ENCODE measurements around the gene CADPS. TPM values are rescaled to one million over a fixed set of nuclear protein-coding genes. Genes with fewer than 3 reads are reported as not detected.

Gene CADPS
- polyA plus RNA-seq, 1 donor from 2014 or later, result 118 TPM

DNA sequence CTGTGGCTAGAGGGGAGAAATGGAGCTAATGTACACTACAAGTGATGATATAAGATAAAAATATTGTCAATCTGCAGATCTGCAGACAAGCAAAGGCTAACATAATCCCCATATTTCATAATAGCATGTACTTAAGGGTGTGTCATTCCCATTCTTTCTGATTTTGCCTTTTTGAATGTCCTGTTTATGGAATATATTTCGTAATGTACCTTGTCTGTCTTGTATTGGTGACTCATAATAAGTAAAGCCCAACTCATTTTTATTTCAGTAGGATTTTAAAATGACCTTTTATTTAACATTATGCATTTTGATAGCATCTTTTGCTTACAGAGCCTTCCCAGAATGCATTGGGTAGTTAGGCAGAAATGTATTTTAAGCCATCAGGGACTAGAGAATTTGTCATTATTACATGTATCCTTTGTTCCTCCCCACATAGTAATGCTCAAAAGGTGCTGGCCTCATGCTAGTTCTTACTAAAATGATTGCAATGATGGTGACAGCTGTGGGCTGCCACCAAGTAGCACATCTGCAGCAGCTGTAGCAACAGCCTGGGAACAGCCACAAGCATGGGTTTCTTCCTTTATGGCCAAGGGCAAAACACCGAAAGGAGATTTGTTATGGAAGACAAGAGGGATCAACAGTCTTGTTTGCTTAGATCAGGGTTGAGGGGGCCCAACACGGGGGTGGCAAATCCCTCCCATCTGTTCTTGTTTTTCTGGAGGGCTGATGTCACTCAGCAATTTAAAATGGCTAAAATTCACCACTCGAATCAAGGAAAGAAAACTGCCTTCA is 188.5 kb downstream of the CADPS start:
- no peaks in the 10 kb centered on the region for H3K9me3 ChIP-seq (ENCODE audit: low read length)
- no peaks in the 10 kb centered on the region for H3K36me3 ChIP-seq (ENCODE audit: insufficient read depth, low read length)
- no peak overlapping the region for H3K9ac ChIP-seq (ENCODE audit: low read length)

GRCh38 chr3:62682826-62683225 is 192.4 kb downstream of the CADPS start:
- H3K36me3 ChIP-seq (ENCODE audit: insufficient read depth, low read length), result no peaks in the 10 kb centered on the region
- no peaks in the 10 kb centered on the region for H4K20me1 ChIP-seq (ENCODE audit: insufficient read depth)
- H3K27ac ChIP-seq (ENCODE audit: low read length), result no peak overlapping the region
- no peak for TF ChIP-seq MXI1 (conservative IDR thresholded peaks at IDR 0.05; ENCODE audit: poor library complexity, severe bottlenecking)
- no peak for TF ChIP-seq REST (IDR thresholded peaks at IDR 0.05; ENCODE audit: borderline replicate concordance)
- TF ChIP-seq TAF1 (IDR thresholded peaks at IDR 0.05; ENCODE audit: low read depth), result no peak
- no peak for TF ChIP-seq EP300 (conservative IDR thresholded peaks at IDR 0.05; ENCODE audit: poor library complexity, severe bottlenecking)
- TF ChIP-seq, protein P1, sequence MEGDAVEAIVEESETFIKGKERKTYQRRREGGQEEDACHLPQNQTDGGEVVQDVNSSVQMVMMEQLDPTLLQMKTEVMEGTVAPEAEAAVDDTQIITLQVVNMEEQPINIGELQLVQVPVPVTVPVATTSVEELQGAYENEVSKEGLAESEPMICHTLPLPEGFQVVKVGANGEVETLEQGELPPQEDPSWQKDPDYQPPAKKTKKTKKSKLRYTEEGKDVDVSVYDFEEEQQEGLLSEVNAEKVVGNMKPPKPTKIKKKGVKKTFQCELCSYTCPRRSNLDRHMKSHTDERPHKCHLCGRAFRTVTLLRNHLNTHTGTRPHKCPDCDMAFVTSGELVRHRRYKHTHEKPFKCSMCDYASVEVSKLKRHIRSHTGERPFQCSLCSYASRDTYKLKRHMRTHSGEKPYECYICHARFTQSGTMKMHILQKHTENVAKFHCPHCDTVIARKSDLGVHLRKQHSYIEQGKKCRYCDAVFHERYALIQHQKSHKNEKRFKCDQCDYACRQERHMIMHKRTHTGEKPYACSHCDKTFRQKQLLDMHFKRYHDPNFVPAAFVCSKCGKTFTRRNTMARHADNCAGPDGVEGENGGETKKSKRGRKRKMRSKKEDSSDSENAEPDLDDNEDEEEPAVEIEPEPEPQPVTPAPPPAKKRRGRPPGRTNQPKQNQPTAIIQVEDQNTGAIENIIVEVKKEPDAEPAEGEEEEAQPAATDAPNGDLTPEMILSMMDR (IDR thresholded peaks at IDR 0.05; ENCODE audit: poor library complexity, severe bottlenecking), result no peak
- H3K9me2 ChIP-seq (ENCODE audit: insufficient read depth, low read length), result no peaks in the 10 kb centered on the region
- H2AFZ ChIP-seq (ENCODE audit: low read depth, low read length), result no peak overlapping the region
- H3K9ac ChIP-seq (ENCODE audit: low read length), result no peak overlapping the region
- H3K79me2 ChIP-seq (replicated peaks; ENCODE audit: insufficient read depth, low read length), result no peaks in the 10 kb centered on the region
- no peaks in the 10 kb centered on the region for H3K9me3 ChIP-seq (ENCODE audit: low read length)
- H3K27me3 ChIP-seq (ENCODE audit: insufficient read depth, low read depth, low read length), result no peaks in the 10 kb centered on the region
- no peak overlapping the region for H3K4me2 ChIP-seq (ENCODE audit: low read length)
- no peaks in the 10 kb centered on the region for H3F3A ChIP-seq (ENCODE audit: insufficient read depth, low read length, poor library complexity, severe bottlenecking)
- no peak overlapping the region for H3K4me3 ChIP-seq (ENCODE audit: low read length)

More for the DNA sequence above, 188.5 kb downstream of the CADPS start:
- Histone ChIP-seq H3K27me3 (ENCODE audit: insufficient read depth, low read depth, low read length) (no peaks in the 10 kb centered on the region), H3K27ac (ENCODE audit: low read length) (no peak overlapping the region), H3K4me3 (ENCODE audit: low read length) (no peak overlapping the region), H3K79me2 (replicated peaks; ENCODE audit: insufficient read depth, low read length) (no peaks in the 10 kb centered on the region), H2AFZ (ENCODE audit: low read depth, low read length) (no peak overlapping the region), H4K20me1 (ENCODE audit: insufficient read depth) (no peaks in the 10 kb centered on the region), H3K9me2 (ENCODE audit: insufficient read depth, low read length) (no peaks in the 10 kb centered on the region), H3F3A (ENCODE audit: insufficient read depth, low read length, poor library complexity, severe bottlenecking) (no peaks in the 10 kb centered on the region), H3K4me2 (ENCODE audit: low read length) (no peak overlapping the region)
- TF ChIP-seq MXI1 (conservative IDR thresholded peaks at IDR 0.05; ENCODE audit: poor library complexity, severe bottlenecking) (no peak), EZH2 (IDR thresholded peaks at IDR 0.05; ENCODE audit: borderline replicate concordance, insufficient read depth, low read length, poor library complexity, severe bottlenecking) (no peak), EP300 (conservative IDR thresholded peaks at IDR 0.05; ENCODE audit: poor library complexity, severe bottlenecking) (no peak), REST (IDR thresholded peaks at IDR 0.05; ENCODE audit: borderline replicate concordance) (no peak), TAF1 (IDR thresholded peaks at IDR 0.05; ENCODE audit: low read depth) (no peak), RAD21 (conservative IDR thresholded peaks at IDR 0.05) (no peak), POLR2AphosphoS5 (IDR thresholded peaks at IDR 0.05) (no peak), SMC3 (conservative IDR thresholded peaks at IDR 0.05; ENCODE audit: poor library complexity) (no peak)
- TF ChIP-seq, protein P1 (IDR thresholded peaks at IDR 0.05; ENCODE audit: poor library complexity, severe bottlenecking), result no peak

All from neural cell (in vitro differentiated cells).